ENCODE data around the gene NCKAP5.

NCKAP5 gene

DNA sequence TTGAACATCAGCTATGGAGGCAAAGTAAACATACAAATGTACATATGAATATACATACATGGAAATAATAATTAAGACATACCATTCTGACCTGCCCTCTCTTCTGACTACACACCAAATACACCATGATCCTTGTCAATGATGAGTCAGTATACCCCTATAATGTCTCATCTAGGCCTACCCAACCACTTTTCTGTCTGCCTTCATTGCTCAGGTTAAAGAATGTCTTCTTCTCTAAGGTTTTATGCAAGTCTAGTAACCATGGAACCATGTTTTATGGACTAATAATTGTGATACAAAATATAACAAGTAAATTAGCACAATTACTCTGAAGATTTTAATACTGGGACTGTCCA, 128.7 kb downstream of the NCKAP5 start:
- DNase-seq (ENCODE audit: low read depth): no peak
- TF ChIP-seq, protein P1, sequence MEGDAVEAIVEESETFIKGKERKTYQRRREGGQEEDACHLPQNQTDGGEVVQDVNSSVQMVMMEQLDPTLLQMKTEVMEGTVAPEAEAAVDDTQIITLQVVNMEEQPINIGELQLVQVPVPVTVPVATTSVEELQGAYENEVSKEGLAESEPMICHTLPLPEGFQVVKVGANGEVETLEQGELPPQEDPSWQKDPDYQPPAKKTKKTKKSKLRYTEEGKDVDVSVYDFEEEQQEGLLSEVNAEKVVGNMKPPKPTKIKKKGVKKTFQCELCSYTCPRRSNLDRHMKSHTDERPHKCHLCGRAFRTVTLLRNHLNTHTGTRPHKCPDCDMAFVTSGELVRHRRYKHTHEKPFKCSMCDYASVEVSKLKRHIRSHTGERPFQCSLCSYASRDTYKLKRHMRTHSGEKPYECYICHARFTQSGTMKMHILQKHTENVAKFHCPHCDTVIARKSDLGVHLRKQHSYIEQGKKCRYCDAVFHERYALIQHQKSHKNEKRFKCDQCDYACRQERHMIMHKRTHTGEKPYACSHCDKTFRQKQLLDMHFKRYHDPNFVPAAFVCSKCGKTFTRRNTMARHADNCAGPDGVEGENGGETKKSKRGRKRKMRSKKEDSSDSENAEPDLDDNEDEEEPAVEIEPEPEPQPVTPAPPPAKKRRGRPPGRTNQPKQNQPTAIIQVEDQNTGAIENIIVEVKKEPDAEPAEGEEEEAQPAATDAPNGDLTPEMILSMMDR (IDR thresholded peaks at IDR 0.05; ENCODE audit: control insufficient read depth, insufficient read depth, low read depth, low read length, missing control alignments): no peak
- H3K4me3 ChIP-seq (ENCODE audit: control insufficient read depth, low read depth, low read length): no peak overlapping the region

DNA sequence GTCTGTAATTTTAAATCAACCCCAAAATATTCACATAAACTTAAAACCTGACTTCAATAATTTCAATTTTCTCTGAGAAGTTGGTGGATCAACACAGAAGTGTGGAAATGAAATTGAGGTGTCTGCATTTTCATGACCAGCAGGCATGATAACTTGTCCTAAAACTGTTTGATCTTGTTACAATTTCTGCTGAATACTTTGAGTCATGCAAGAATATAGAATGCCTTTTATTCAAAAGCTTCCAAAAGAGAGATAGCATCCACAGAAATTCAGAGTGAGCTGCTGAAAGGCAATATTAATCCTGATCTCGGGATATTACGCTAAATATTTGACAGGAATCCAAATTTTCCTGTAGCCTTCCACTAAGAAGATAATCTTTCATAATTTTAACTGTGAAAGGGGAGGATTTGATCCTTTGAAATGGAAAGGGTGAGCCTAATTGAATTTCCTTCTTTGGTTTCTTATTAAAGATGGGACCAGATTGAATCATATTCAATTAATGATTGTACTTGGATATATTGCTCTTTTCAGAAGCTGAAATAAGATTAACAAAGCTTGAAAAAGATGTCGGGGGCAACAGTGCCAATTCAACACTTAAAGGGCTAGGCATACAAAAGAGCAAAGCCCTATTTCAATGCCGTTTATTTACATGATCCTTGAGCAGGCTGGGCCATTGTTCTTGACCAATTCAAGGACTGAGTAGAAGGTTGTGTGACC, 129.3 kb downstream of the NCKAP5 start:
- DNase-seq (ENCODE audit: low read depth): no peak
- no peak overlapping the region for H3K4me3 ChIP-seq (ENCODE audit: control insufficient read depth, low read depth, low read length)
- TF ChIP-seq, protein P1 (IDR thresholded peaks at IDR 0.05; ENCODE audit: control insufficient read depth, insufficient read depth, low read depth, low read length, missing control alignments): no peak

DNA sequence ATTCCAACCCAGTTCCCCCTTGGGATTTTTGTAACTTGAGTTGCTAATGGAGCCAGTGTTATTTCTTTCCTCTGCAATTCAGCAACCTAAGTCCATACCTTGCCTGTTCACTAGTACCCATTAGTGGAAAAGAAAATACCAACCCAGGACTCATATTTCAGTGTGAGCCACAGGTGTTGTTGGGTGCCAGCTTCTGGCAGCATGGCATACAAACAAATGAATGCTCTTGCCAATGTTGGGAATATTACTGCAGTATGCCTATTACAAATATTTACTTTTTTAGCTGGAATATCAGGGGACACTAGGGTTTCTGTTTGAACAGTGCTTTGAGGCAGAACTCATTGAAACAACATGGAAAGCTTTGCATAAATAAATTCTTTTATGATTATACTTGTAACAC, 130.2 kb downstream of the NCKAP5 start:
- TF ChIP-seq, protein P1 (IDR thresholded peaks at IDR 0.05; ENCODE audit: control insufficient read depth, insufficient read depth, low read depth, low read length, missing control alignments): no peak
- no peak for DNase-seq (ENCODE audit: low read depth)
- H3K4me3 ChIP-seq (ENCODE audit: control insufficient read depth, low read depth, low read length): no peak overlapping the region

DNA sequence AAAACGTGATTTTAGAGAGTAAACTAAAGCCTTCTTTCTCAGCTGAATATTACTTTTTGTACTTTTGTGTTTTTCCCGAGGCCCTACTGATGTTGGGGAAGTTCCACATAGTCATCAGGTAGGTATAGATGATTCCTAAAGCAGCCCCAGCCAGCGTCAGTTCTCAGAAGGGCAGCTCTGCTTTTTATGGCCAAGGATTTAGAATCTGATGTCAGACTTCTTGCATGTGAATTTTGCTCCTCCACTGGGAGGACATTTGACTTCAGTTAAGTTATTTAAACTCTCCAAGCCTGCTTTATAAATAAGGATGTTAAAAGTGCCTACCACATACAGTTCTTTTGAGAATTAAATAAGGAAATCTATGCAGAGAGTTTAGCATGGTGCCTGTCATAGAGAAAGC, 130.8 kb downstream of the NCKAP5 start:
- TF ChIP-seq, protein P1 (IDR thresholded peaks at IDR 0.05; ENCODE audit: control insufficient read depth, insufficient read depth, low read depth, low read length, missing control alignments): no peak
- H3K4me3 ChIP-seq (ENCODE audit: control insufficient read depth, low read depth, low read length): no peak overlapping the region
- DNase-seq (ENCODE audit: low read depth): no peak

DNA sequence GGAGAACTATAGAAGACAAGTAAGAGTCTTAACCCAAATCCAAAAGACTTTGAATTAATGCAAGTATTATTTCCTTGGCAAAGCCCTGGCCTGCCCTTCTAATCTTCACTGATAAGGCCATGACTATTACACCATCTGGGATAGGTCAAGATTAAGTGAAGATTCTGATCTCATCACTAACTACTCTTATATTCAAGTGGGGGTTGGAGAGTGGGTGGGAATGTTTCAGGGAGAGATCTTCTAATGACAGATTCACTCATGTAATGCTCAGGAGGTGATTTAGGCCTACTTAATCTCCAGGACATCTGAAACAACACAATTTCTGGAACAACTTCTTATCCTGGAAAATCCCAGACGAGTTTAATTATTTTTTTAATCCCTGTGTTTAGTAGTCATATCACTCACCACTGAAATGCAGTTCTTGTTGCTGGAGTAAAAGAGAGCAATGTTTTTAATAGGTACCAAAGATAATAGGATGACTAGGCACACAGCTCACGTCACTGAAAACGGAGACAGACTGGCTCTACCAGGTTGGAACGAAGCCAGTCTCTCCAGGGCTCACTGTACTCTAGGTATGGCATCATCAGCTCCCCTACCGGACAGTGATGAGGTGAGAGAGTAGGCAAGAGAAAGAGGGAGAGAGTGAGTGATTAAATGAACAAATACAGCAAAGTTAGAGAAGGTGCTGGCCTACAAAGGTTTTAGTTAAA, 133.1 kb downstream of the NCKAP5 start:
- peak; percentile 89 for DNase-seq (ENCODE audit: low read depth)
- no peak overlapping the region for H3K4me3 ChIP-seq (ENCODE audit: control insufficient read depth, low read depth, low read length)
- TF ChIP-seq, protein P1 (IDR thresholded peaks at IDR 0.05; ENCODE audit: control insufficient read depth, insufficient read depth, low read depth, low read length, missing control alignments): peak; percentile 40

DNA sequence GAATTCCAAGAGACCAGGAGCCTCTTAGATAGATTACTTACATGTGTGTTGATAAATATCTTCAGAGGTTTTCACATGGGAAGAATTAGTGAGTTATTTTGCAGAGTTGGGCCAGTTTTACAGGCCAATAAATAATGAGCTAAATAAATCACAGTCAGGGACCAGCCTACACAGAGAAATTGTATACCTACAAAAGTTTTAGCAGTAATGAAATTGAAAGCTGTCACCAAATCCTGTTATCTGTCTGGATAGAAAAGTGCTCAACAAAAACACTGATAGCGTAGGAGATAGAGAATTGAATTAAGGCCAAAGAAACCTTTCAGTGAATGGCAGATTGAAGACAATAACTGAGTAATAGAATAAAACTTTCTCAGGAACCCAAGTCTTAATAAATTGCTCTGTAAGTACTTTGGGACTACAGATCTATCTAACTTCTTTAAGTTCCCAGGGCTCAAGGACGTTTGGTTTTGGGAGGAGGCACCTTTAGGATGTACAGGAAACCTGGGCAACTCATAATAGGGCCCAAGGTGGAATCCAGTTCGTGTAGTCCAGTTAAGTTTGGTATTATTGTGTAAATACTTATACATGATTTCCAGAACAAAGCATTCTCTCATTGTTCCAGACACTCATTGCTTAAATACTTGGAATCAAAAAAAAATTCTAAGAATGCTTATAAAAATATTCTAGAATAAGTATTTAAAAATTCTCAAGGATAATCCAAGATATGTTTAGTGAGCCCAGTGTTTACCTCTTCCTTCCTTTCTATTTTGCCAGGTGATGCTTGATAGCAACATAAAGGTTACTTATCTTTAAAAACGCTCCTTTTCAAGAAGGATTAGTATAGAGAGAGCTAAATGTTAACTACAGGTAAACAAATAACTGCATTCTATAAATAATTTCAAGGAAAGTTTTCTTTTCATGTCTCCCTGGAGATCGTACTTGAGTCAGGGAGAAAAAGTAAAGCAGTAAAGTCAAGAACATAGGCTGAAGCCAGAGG, 134.5 kb downstream of the NCKAP5 start:
- TF ChIP-seq, protein P1 (IDR thresholded peaks at IDR 0.05; ENCODE audit: control insufficient read depth, insufficient read depth, low read depth, low read length, missing control alignments): no peak
- no peak overlapping the region for H3K4me3 ChIP-seq (ENCODE audit: control insufficient read depth, low read depth, low read length)
- no peak for DNase-seq (ENCODE audit: low read depth)
